Gastrocnemius medialis (tissue), 4 donors: Measurements from ENCODE around the gene CATSPER4.
A peak's percentile ranks its signal among the peaks of the same experiment; 100 is the strongest.

Experiments
- POLR2A ChIP-seq, 2 donors: fragments of 450-650 bp; IDR thresholded peaks; one replicate each; pipeline ENCODE4 v1.6.1; 2017; ENCODE audit warnings: antibody characterized with exemption in 2 of 2, mild to moderate bottlenecking in 2 of 2, moderate library complexity in 2 of 2
- TF ChIP-seq, protein P1 (sequence below), 5 experiments: fragments of 450-650 bp in 3 of 5; fragments of 200-600 bp in 2 of 5; sonication (generic) in 2 of 5; IDR thresholded peaks in 4 of 5; conservative IDR thresholded peaks in 1 of 5; 1 replicate in 4 of 5; 2 replicates in 1 of 5; pipeline ENCODE4 v1.5.1; 2016 to 2019; ENCODE audit warnings: antibody characterized with exemption in 5 of 5, mild to moderate bottlenecking in 3 of 5, moderate library complexity in 3 of 5

DNA sequence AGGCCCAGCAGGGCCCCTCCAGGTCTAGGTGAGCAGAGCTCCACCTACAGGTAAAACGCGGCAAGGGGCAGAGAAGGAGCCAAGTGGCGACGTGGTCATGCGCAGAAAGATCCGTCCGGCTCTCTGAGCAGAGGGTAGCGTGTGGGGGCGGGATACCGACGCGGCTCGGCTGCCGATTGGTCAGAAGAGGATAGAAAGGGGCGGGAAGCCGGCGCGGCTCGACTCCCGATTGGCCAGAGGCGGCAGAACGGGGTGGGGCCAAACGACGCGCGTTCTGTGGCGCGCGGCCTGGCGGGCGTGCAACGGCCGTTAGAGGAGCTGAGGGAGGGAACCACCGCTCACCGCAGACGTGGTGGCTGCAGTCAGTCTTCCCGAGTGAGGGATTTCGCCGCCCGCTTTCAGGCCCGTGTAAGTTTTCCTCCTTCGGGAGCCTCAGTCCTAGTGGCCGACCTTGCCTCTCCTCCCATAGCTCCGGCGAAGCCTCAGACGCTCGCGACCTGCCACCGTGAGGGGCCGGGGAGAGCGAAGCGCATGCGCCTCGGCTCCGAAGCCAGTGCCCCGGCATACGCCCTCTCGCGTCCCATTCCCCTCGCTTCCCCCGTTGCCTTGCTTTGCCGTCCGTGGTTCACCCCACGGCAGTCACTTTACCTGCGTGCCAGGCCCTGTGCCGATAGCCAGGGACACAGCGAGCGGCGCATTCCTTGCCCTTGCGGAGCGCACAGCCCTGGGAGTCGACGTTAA, 43.7 kb downstream of the CATSPER4 start, which contains the start of gene CEP85:
- TF ChIP-seq, protein P1, sequence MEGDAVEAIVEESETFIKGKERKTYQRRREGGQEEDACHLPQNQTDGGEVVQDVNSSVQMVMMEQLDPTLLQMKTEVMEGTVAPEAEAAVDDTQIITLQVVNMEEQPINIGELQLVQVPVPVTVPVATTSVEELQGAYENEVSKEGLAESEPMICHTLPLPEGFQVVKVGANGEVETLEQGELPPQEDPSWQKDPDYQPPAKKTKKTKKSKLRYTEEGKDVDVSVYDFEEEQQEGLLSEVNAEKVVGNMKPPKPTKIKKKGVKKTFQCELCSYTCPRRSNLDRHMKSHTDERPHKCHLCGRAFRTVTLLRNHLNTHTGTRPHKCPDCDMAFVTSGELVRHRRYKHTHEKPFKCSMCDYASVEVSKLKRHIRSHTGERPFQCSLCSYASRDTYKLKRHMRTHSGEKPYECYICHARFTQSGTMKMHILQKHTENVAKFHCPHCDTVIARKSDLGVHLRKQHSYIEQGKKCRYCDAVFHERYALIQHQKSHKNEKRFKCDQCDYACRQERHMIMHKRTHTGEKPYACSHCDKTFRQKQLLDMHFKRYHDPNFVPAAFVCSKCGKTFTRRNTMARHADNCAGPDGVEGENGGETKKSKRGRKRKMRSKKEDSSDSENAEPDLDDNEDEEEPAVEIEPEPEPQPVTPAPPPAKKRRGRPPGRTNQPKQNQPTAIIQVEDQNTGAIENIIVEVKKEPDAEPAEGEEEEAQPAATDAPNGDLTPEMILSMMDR (IDR thresholded peaks at IDR 0.05 in 4 of 5, conservative IDR thresholded peaks at IDR 0.05 in 1 of 5), result peak; percentile 72 to 90 (median 89)
- TF ChIP-seq POLR2A (IDR thresholded peaks at IDR 0.05), result peak; percentile 96 to 97
